MCF 10A (cell line): Measurements from ENCODE around the gene ZBTB7C. TPM values are rescaled to one million over a fixed set of nuclear protein-coding genes. Genes with fewer than 3 reads are reported as not detected.

Source experiments
- BruUV-seq: library from RNA; stranded (reverse); fragments of 400-500 nt; replicated peaks from 2 replicates; lab custom pipeline; 2021; lab: Mats Ljungman, UMichigan
- CTCF ChIA-PET: fragments of 300-600 bp; sonication (Branson Sonifier 250); formaldehyde crosslinking; extraction: SDS; loops from one replicate; lab custom pipeline; 2021; ENCODE audit warnings: antibody characterized with exemption, inconsistent platforms; lab: Yijun Ruan, JAX
- POLR2A ChIA-PET: fragments of 300-600, 350-650 bp; sonication (Branson Sonifier 250); formaldehyde crosslinking; extraction: SDS; loops from one replicate; lab custom pipeline; 2020; ENCODE audit warnings: antibody characterized with exemption, inconsistent platforms; lab: Yijun Ruan, JAX
- DNase-seq: peaks from one replicate; pipeline ENCODE4 v3.0.0-alpha.2; 2018; ENCODE audit not compliant: unreplicated experiment
- H3K27ac Mint-ChIP-seq: one replicate; pipeline ENCODE4 v1.8.0; 2022; ENCODE audit warnings: mild to moderate bottlenecking, low read depth, mixed read lengths; ENCODE audit not compliant: unreplicated experiment
- H3K27me3 Mint-ChIP-seq: one replicate; pipeline ENCODE4 v1.8.0; 2022; ENCODE audit warnings: mixed read lengths; ENCODE audit not compliant: insufficient read depth, unreplicated experiment
- H3K36me3 Mint-ChIP-seq: one replicate; pipeline ENCODE4 v1.8.0; 2022; ENCODE audit warnings: mild to moderate bottlenecking, moderate library complexity, mixed read lengths; ENCODE audit not compliant: insufficient read depth, unreplicated experiment
- H3K4me1 Mint-ChIP-seq: one replicate; pipeline ENCODE4 v1.8.0; 2022; ENCODE audit warnings: mixed read lengths; ENCODE audit not compliant: insufficient read depth, unreplicated experiment
- H3K4me3 Mint-ChIP-seq: one replicate; pipeline ENCODE4 v1.8.0; 2022; ENCODE audit warnings: mild to moderate bottlenecking, moderate library complexity, mixed read lengths; ENCODE audit not compliant: unreplicated experiment
- H3K9me3 Mint-ChIP-seq: one replicate; pipeline ENCODE4 v1.8.0; 2022; ENCODE audit warnings: mixed read lengths; ENCODE audit not compliant: unreplicated experiment
- intact Hi-C: fragments of 100-400 bp; cut with micrococcal nuclease; formaldehyde crosslinking; loops from 2 replicates; pipeline ENCODE4 v1.14.1; 2022
- total RNA-seq: library from RNA; stranded (reverse); gene quantifications from 2 replicates; pipeline ENCODE4 v1.2.3, GENCODE V29; 2022
- TF ChIP-seq, protein P1 (sequence below): fragments of 200-600 bp; IDR thresholded peaks from one replicate; pipeline ENCODE4 v1.8.0; 2022; ENCODE audit warnings: antibody characterized with exemption, mild to moderate bottlenecking; ENCODE audit not compliant: unreplicated experiment

The ZBTB7C gene
- total RNA-seq, 1 experiment from 2014 or later: 0.42 TPM

DNA sequence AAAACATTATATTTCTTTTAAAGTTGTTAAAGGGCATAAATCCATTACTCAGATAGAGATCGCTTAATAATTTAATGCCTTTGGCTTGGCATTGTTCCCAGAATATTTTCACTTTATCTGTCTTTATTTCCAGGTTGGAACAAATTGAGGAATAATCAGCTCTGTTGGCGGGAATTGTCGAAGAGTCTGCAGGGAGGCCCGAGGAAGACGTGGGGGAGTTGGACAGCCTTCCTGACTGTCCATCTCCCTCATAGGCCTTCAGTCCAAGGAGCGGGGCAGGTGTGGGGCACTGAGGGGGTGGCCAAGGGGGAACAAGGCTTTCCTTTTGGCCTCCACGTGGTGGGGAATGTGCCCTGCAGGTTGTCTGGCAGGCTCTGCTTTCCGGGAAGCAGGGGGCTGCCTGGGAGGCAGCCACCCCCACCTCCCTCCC lies 179.6 kb downstream of the ZBTB7C start:
- DNase-seq: no peak
- peaks cover 29% of the 10 kb centered on the region for H3K4me1 Mint-ChIP-seq
- POLR2A ChIA-PET: interaction anchor here (0.6 kb wide), 1 partner anchor 15 kb away, joined by 3 read pairs; no protein-coding TSS in a partner anchor
- H3K27me3 Mint-ChIP-seq: no peaks in the 10 kb centered on the region
- CTCF ChIA-PET: interaction anchor here (0.6 to 3.8 kb wide), 11 partner anchors 29 to 1732 kb away, joined by 3 to 43 read pairs (median 3); no protein-coding TSS in a partner anchor
- no peaks in the 10 kb centered on the region for H3K9me3 Mint-ChIP-seq
- TF ChIP-seq, protein P1, sequence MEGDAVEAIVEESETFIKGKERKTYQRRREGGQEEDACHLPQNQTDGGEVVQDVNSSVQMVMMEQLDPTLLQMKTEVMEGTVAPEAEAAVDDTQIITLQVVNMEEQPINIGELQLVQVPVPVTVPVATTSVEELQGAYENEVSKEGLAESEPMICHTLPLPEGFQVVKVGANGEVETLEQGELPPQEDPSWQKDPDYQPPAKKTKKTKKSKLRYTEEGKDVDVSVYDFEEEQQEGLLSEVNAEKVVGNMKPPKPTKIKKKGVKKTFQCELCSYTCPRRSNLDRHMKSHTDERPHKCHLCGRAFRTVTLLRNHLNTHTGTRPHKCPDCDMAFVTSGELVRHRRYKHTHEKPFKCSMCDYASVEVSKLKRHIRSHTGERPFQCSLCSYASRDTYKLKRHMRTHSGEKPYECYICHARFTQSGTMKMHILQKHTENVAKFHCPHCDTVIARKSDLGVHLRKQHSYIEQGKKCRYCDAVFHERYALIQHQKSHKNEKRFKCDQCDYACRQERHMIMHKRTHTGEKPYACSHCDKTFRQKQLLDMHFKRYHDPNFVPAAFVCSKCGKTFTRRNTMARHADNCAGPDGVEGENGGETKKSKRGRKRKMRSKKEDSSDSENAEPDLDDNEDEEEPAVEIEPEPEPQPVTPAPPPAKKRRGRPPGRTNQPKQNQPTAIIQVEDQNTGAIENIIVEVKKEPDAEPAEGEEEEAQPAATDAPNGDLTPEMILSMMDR: no peak
- H3K27ac Mint-ChIP-seq: no peak overlapping the region
- intact Hi-C loops: loop anchor here (10.0 kb wide), 1 partner anchor 415 kb away; no protein-coding TSS in a partner anchor
- no peaks in the 10 kb centered on the region for H3K36me3 Mint-ChIP-seq
- H3K4me3 Mint-ChIP-seq: no peak overlapping the region
- no TSS peak for BruUV-seq

DNA sequence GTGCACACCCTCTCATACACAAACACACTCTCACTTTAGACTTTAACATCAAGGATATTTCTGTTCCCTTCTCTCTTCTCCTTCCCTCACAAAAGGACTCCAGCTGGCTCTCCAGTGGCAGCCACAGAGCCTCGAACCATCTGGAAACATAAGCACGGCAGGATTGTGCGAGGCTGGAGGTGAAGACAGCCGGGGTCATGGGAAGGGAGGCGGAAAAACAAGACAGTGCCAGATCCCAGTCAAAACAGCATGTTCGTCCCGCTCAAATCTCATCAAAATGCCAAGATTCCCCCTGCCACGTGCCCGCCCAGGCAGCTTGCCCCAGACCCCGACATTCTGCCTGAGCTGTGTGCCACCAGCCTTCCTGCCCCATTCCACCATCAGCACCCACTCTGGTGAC lies 180.3 kb downstream of the ZBTB7C start:
- no peak overlapping the region for H3K4me3 Mint-ChIP-seq
- POLR2A ChIA-PET: no interaction called here
- TF ChIP-seq, protein P1: no peak
- CTCF ChIA-PET: interaction anchor here (0.7 to 3.8 kb wide), 4 partner anchors 9 to 1733 kb away, joined by 3 to 43 read pairs (median 12); no protein-coding TSS in a partner anchor
- H3K9me3 Mint-ChIP-seq: no peaks in the 10 kb centered on the region
- no TSS peak for BruUV-seq
- H3K36me3 Mint-ChIP-seq: no peaks in the 10 kb centered on the region
- H3K27ac Mint-ChIP-seq: no peak overlapping the region
- DNase-seq: no peak
- no peaks in the 10 kb centered on the region for H3K27me3 Mint-ChIP-seq
- intact Hi-C loops: loop anchor here (10.0 kb wide), 1 partner anchor 416 kb away; no protein-coding TSS in a partner anchor
- peaks cover 29% of the 10 kb centered on the region for H3K4me1 Mint-ChIP-seq

DNA sequence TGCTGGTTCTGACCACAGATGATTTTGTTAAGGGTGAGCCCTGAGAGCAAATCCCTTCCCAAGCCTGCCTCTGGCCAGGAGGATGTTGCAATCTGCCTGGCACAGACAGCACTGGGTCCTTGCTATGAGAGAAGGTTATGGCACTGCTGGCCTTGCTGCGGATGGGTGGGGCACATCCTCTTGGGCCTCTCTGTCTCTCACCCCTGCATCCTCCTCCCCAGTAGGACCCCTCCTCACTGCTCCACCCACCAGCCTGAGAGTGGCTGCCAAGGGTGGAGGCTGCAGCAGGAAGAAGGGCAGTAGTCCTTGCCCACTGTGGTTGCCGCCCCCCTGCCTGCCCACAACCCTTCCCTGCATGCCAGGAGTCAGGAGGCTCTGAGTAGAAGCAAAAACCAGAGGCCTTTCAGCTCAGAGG lies 180.9 kb downstream of the ZBTB7C start:
- POLR2A ChIA-PET: no interaction called here
- no peaks in the 10 kb centered on the region for H3K27me3 Mint-ChIP-seq
- no TSS peak for BruUV-seq

DNA sequence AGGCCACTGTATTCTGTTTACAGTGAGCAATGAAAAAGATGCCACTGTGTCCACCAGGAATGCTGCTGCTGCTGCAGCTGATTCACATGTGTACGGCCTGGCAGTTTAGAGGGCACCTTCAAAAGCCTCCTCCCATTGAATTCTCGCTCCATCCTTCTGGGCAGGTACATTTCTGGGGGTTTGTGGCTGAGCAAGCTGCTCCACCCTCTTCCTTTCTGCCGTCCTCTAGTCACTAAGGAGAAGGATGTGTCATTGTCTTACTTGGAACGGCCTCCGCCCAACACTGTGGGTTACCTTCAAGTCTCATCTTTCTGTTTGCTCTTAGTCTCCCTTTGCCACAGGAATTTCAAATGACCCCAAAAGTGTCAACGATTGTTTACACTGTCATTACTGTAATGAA lies 182.0 kb downstream of the ZBTB7C start:
- ChIA-PET CTCF (interaction anchor here (1.1 kb wide), 1 partner anchor 189 kb away, joined by 3 read pairs; no protein-coding TSS in a partner anchor), POLR2A (no interaction called here)
- intact Hi-C loops: loop anchor here (10.0 kb wide), 1 partner anchor 418 kb away; no protein-coding TSS in a partner anchor
- Mint-ChIP-seq H3K27me3 (no peaks in the 10 kb centered on the region), H3K9me3 (no peaks in the 10 kb centered on the region), H3K27ac (no peak overlapping the region), H3K36me3 (no peaks in the 10 kb centered on the region), H3K4me3 (no peak overlapping the region), H3K4me1 (peaks cover 29% of the 10 kb centered on the region)
- peak; percentile 44 for DNase-seq
- no TSS peak for BruUV-seq
- TF ChIP-seq, protein P1: no peak

More for the DNA sequence above, 180.9 kb downstream of the ZBTB7C start:
- intact Hi-C loops: loop anchor here (10.0 kb wide), 1 partner anchor 416 kb away; no protein-coding TSS in a partner anchor
- no peak overlapping the region for H3K4me3 Mint-ChIP-seq
- TF ChIP-seq, protein P1: no peak
- CTCF ChIA-PET: interaction anchor here (0.8 to 3.1 kb wide), 2 partner anchors 10 to 199 kb away, joined by 3 to 20 read pairs; no protein-coding TSS in a partner anchor
- H3K4me1 Mint-ChIP-seq: peaks cover 29% of the 10 kb centered on the region
- no peak overlapping the region for H3K27ac Mint-ChIP-seq
- no peaks in the 10 kb centered on the region for H3K36me3 Mint-ChIP-seq
- DNase-seq: peak; percentile 82
- no peaks in the 10 kb centered on the region for H3K9me3 Mint-ChIP-seq
